T-helper 17 cell (primary cell): ENCODE results near the gene LGR6. TPM values are rescaled to one million over a fixed set of nuclear protein-coding genes. Genes with fewer than 3 reads are reported as not detected.
A peak's percentile ranks its signal among the peaks of the same experiment; 100 is the strongest.

ENCODE experiments used
- ATAC-seq: fragments of 150-1000 bp; cut with Tn5 transposase; 2 replicates; pipeline ENCODE4 v1.10.0; 2021; ENCODE audit warnings: mild to moderate bottlenecking, moderate library complexity
- DNase-seq, 3 donors: peaks; one replicate each; pipeline versions ENCODE4 v3.0.0 to v3.0.0-alpha.2; 2020 to 2021
- H3K9me3 ChIP-seq: one replicate; pipeline ENCODE4 v1.7.0; 2013; ENCODE audit warnings: low read length, mild to moderate bottlenecking; ENCODE audit not compliant: control insufficient read depth, poor library complexity, severe bottlenecking
- H3K27ac Mint-ChIP-seq: one replicate; pipeline ENCODE4 v1.8.0; 2022; ENCODE audit warnings: mild to moderate bottlenecking, moderate library complexity, mixed read lengths
- H3K27me3 Mint-ChIP-seq: one replicate; pipeline ENCODE4 v1.8.0; 2022; ENCODE audit warnings: mixed read lengths
- H3K36me3 Mint-ChIP-seq: one replicate; pipeline ENCODE4 v1.8.0; 2022; ENCODE audit warnings: low read depth, mixed read lengths
- H3K4me1 Mint-ChIP-seq: one replicate; pipeline ENCODE4 v1.8.0; 2022; ENCODE audit warnings: mild to moderate bottlenecking, mixed read lengths
- H3K4me3 Mint-ChIP-seq: one replicate; pipeline ENCODE4 v1.8.0; 2022; ENCODE audit warnings: mild to moderate bottlenecking, moderate library complexity, mixed read lengths
- total RNA-seq, 4 donors: library from RNA in 2 of 4; stranded (reverse) in 2 of 4; gene quantifications; one replicate each; pipeline ENCODE4 v1.2.3 and lab custom pipeline; 2022 to 2026

Gene LGR6
- total RNA-seq, 2 donors from 2014 or later = 0.13 to 0.25 TPM

- DNase-seq = peak; percentile 52 to 69 (median 54)
- Mint-ChIP-seq H3K27ac (no peak overlapping the region), H3K36me3 (no peaks in the 10 kb centered on the region), H3K4me1 (peaks cover 6% of the 10 kb centered on the region), H3K4me3 (no peak overlapping the region), H3K27me3 (peaks cover 25% of the 10 kb centered on the region)
- H3K9me3 ChIP-seq = no peaks in the 10 kb centered on the region
- peak; percentile 86 for ATAC-seq
Observed at GRCh38 chr1:202315576-202316168, 122.1 kb downstream of the LGR6 start.

- H3K9me3 ChIP-seq = no peaks in the 10 kb centered on the region
- Mint-ChIP-seq H3K36me3 (no peaks in the 10 kb centered on the region), H3K27ac (peak overlapping the region; percentile 19), H3K4me1 (peaks cover 6% of the 10 kb centered on the region), H3K4me3 (no peak overlapping the region), H3K27me3 (peaks cover 25% of the 10 kb centered on the region)
- DNase-seq (no peak), ATAC-seq (no peak)
Observed at GRCh38 chr1:202316186-202316585, 122.6 kb downstream of the LGR6 start.

- H3K9me3 ChIP-seq = no peaks in the 10 kb centered on the region
- DNase-seq (no peak), ATAC-seq (no peak)
- no peaks in the 10 kb centered on the region for H3K36me3 Mint-ChIP-seq
- no peak overlapping the region for H3K4me3 Mint-ChIP-seq
- H3K27me3 Mint-ChIP-seq = peaks cover 16% of the 10 kb centered on the region
- peaks cover 6% of the 10 kb centered on the region for H3K4me1 Mint-ChIP-seq
- H3K27ac Mint-ChIP-seq = no peak overlapping the region
Observed at GRCh38 chr1:202317941-202318925, 124.6 kb downstream of the LGR6 start.

GRCh38 chr1:202319381-202320080, 125.9 kb downstream of the LGR6 start:
- DNase-seq (no peak), ATAC-seq (no peak)
- peaks cover 10% of the 10 kb centered on the region for H3K27me3 Mint-ChIP-seq
- H3K4me3 Mint-ChIP-seq = no peak overlapping the region
- no peaks in the 10 kb centered on the region for H3K9me3 ChIP-seq
- H3K4me1 Mint-ChIP-seq = peaks cover 6% of the 10 kb centered on the region
- no peaks in the 10 kb centered on the region for H3K36me3 Mint-ChIP-seq
- H3K27ac Mint-ChIP-seq = no peak overlapping the region

- H3K4me1 Mint-ChIP-seq = peaks cover 6% of the 10 kb centered on the region
- ATAC-seq = no peak
Observed at GRCh38 chr1:202320081-202320405, 126.4 kb downstream of the LGR6 start.

GRCh38 chr1:202323731-202324130, 130.1 kb downstream of the LGR6 start:
- DNase-seq (no peak), ATAC-seq (no peak)
- Mint-ChIP-seq H3K27me3 (peaks cover 8% of the 10 kb centered on the region), H3K4me1 (peaks cover 3% of the 10 kb centered on the region), H3K36me3 (no peaks in the 10 kb centered on the region), H3K4me3 (no peak overlapping the region), H3K27ac (no peak overlapping the region)
- H3K9me3 ChIP-seq = no peaks in the 10 kb centered on the region

More at GRCh38 chr1:202320081-202320405, 126.4 kb downstream of the LGR6 start:
- peaks cover 10% of the 10 kb centered on the region for H3K27me3 Mint-ChIP-seq
- no peak overlapping the region for H3K27ac Mint-ChIP-seq
- no peak for DNase-seq
- no peak overlapping the region for H3K4me3 Mint-ChIP-seq
- H3K9me3 ChIP-seq = no peaks in the 10 kb centered on the region
- no peaks in the 10 kb centered on the region for H3K36me3 Mint-ChIP-seq

- DNase-seq (no peak), ATAC-seq (no peak)
- Mint-ChIP-seq H3K36me3 (peaks cover 3% of the 10 kb centered on the region), H3K4me3 (no peak overlapping the region), H3K4me1 (peaks cover 3% of the 10 kb centered on the region), H3K27ac (no peak overlapping the region), H3K27me3 (no peaks in the 10 kb centered on the region)
- no peaks in the 10 kb centered on the region for H3K9me3 ChIP-seq
Observed at GRCh38 chr1:202324646-202325045, 131.0 kb downstream of the LGR6 start.

- Mint-ChIP-seq H3K36me3 (peaks cover 7% of the 10 kb centered on the region), H3K27me3 (no peaks in the 10 kb centered on the region), H3K4me1 (peaks cover 8% of the 10 kb centered on the region), H3K27ac (peak overlapping the region; percentile 16), H3K4me3 (no peak overlapping the region)
- DNase-seq = no peak
- ATAC-seq = no peak
- H3K9me3 ChIP-seq = no peaks in the 10 kb centered on the region
Observed at GRCh38 chr1:202329891-202330290, 136.3 kb downstream of the LGR6 start.

- no peak overlapping the region for H3K4me3 Mint-ChIP-seq
- no peak for ATAC-seq
Observed at GRCh38 chr1:202333861-202334260, 140.3 kb downstream of the LGR6 start.

GRCh38 chr1:202343652-202344349, 150.2 kb downstream of the LGR6 start:
- Mint-ChIP-seq H3K27me3 (no peaks in the 10 kb centered on the region), H3K4me3 (no peak overlapping the region), H3K27ac (no peak overlapping the region), H3K36me3 (peaks cover 4% of the 10 kb centered on the region), H3K4me1 (peaks cover 25% of the 10 kb centered on the region)
- no peak for ATAC-seq
- no peak for DNase-seq
- no peaks in the 10 kb centered on the region for H3K9me3 ChIP-seq

More at GRCh38 chr1:202333861-202334260, 140.3 kb downstream of the LGR6 start:
- DNase-seq = no peak
- H3K27me3 Mint-ChIP-seq = no peaks in the 10 kb centered on the region
- H3K27ac Mint-ChIP-seq = no peak overlapping the region
- H3K36me3 Mint-ChIP-seq = peaks cover 7% of the 10 kb centered on the region
- H3K4me1 Mint-ChIP-seq = peaks cover 8% of the 10 kb centered on the region
- no peaks in the 10 kb centered on the region for H3K9me3 ChIP-seq

- no peaks in the 10 kb centered on the region for H3K9me3 ChIP-seq
- peak overlapping the region; percentile 98 for H3K4me3 Mint-ChIP-seq
- no peaks in the 10 kb centered on the region for H3K27me3 Mint-ChIP-seq
- ATAC-seq = no peak
- DNase-seq = no peak
- peak overlapping the region; percentile 87 for H3K27ac Mint-ChIP-seq
- peaks cover 5% of the 10 kb centered on the region for H3K36me3 Mint-ChIP-seq
- H3K4me1 Mint-ChIP-seq = peaks cover 29% of the 10 kb centered on the region
Observed at GRCh38 chr1:202348005-202348508, 154.5 kb downstream of the LGR6 start.

GRCh38 chr1:202348509-202349205, 155.1 kb downstream of the LGR6 start, which contains the start of gene PPP1R12B:
Gene PPP1R12B, plus strand, starts transcription at chr1:202348699. Its CDS starts 153 bp downstream, at chr1:202348852.
- H3K9me3 ChIP-seq = no peaks in the 10 kb centered on the region
- ATAC-seq (peak; percentile 97), DNase-seq (peak; percentile 91 to 94 (median 92))
- Mint-ChIP-seq H3K4me1 (peaks cover 28% of the 10 kb centered on the region), H3K27ac (peak within 1 kb of the TSS; percentile 87), H3K4me3 (peak within 1 kb of the TSS; percentile 98), H3K36me3 (peaks cover 5% of the 10 kb centered on the region), H3K27me3 (no peaks in the 10 kb centered on the region)
